HG02973 (cell line): ENCODE results near the gene NAT8L.

Experiments used
- ATAC-seq: cut with Tn5 transposase; IDR thresholded peaks from one replicate; pipeline ENCODE4 v1.9.1; 2021; ENCODE audit warnings: moderate library complexity; ENCODE audit not compliant: unreplicated experiment

NAT8L gene

GRCh38 chr4:2044542-2045517 lies 14.3 kb upstream of the NAT8L start:
- no peak for ATAC-seq

GRCh38 chr4:2045518-2045951 lies 13.6 kb upstream of the NAT8L start:
- ATAC-seq = no peak

- no peak for ATAC-seq
Measured at GRCh38 chr4:2046031-2046961, 12.8 kb upstream of the NAT8L start.

- no peak for ATAC-seq
Measured at GRCh38 chr4:2047031-2047660, 12.0 kb upstream of the NAT8L start.

GRCh38 chr4:2047781-2048581 lies 11.1 kb upstream of the NAT8L start:
- ATAC-seq = no peak

GRCh38 chr4:2048831-2049230 lies 10.3 kb upstream of the NAT8L start:
- ATAC-seq = no peak

- ATAC-seq = no peak
Measured at GRCh38 chr4:2049381-2049780, 9.7 kb upstream of the NAT8L start.

GRCh38 chr4:2049811-2050210 lies 9.3 kb upstream of the NAT8L start:
- no peak for ATAC-seq

GRCh38 chr4:2051086-2051485 lies 8.0 kb upstream of the NAT8L start:
- no peak for ATAC-seq

GRCh38 chr4:2054217-2054616 lies 4.9 kb upstream of the NAT8L start:
- no peak for ATAC-seq

- no peak for ATAC-seq
Measured at GRCh38 chr4:2057382-2058065, 1.6 kb upstream of the NAT8L start.

- no peak for ATAC-seq
Measured at GRCh38 chr4:2058264-2059045, 672 bp upstream of the NAT8L start.

- ATAC-seq = no peak
Measured at GRCh38 chr4:2059726-2060602, 837 bp downstream of the NAT8L start.

GRCh38 chr4:2060611-2061185 lies 1.6 kb downstream of the NAT8L start:
- no peak for ATAC-seq

GRCh38 chr4:2061186-2062131 lies 2.3 kb downstream of the NAT8L start:
- ATAC-seq = no peak

- no peak for ATAC-seq
Measured at GRCh38 chr4:2062168-2062807, 3.2 kb downstream of the NAT8L start.
